ENCODE results near the gene IGSF6.

DNA sequence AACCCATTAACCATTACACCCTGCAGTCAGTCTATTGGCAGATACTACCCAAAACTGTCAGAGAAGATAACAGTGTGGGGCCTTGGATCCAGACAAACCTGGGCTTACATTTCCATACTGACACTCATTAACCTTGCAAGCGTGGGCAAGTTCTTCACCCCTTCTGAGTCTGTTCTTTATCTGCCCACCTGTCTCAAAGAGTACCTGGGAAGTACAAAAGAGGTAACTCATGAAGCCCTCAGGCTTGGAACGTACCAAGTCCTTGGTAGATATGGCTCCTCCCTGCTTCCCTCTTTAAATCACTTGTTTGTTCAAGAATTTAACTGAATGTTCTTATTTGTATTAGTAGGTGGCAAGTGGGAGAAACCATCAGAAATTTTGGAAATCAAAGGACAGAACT lies 2.5 kb upstream of the IGSF6 start:
- TF ChIP-seq CEBPB (IDR thresholded peaks at IDR 0.05; ENCODE audit: low read depth, low read length) (no peak), POLR2A (IDR thresholded peaks at IDR 0.05; ENCODE audit: low read depth, low read length) (no peak), RCOR1 (IDR thresholded peaks at IDR 0.05; ENCODE audit: insufficient replicate concordance, low read length) (no peak)
- TF ChIP-seq, protein P1, sequence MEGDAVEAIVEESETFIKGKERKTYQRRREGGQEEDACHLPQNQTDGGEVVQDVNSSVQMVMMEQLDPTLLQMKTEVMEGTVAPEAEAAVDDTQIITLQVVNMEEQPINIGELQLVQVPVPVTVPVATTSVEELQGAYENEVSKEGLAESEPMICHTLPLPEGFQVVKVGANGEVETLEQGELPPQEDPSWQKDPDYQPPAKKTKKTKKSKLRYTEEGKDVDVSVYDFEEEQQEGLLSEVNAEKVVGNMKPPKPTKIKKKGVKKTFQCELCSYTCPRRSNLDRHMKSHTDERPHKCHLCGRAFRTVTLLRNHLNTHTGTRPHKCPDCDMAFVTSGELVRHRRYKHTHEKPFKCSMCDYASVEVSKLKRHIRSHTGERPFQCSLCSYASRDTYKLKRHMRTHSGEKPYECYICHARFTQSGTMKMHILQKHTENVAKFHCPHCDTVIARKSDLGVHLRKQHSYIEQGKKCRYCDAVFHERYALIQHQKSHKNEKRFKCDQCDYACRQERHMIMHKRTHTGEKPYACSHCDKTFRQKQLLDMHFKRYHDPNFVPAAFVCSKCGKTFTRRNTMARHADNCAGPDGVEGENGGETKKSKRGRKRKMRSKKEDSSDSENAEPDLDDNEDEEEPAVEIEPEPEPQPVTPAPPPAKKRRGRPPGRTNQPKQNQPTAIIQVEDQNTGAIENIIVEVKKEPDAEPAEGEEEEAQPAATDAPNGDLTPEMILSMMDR (conservative IDR thresholded peaks at IDR 0.05; ENCODE audit: low read depth, low read length): no peak

Measured in IMR-90 (cell line).